H9 (cell line): ENCODE results near the gene HAND1. TPM values are rescaled to one million over a fixed set of nuclear protein-coding genes. Genes with fewer than 3 reads are reported as not detected.

ENCODE experiments used
- DNase-seq: peaks from one replicate; pipeline ENCODE4 v3.0.0-alpha.2; 2017
- H2AFZ ChIP-seq: one replicate; pipeline ENCODE4 v1.6.1; 2013; ENCODE audit warnings: mild to moderate bottlenecking, low read length, control low read depth, moderate library complexity
- H2AK5ac ChIP-seq: 2 replicates; pipeline ENCODE4 v1.6.1; 2013; ENCODE audit warnings: low read length, control low read depth, mixed read lengths; ENCODE audit not compliant: insufficient read length
- H2BK120ac ChIP-seq: one replicate; pipeline ENCODE4 v1.6.1; 2013; ENCODE audit warnings: low read depth, mild to moderate bottlenecking, low read length, control low read depth, inconsistent platforms; ENCODE audit not compliant: poor library complexity, severe bottlenecking
- H2BK12ac ChIP-seq: 2 replicates; pipeline ENCODE4 v1.6.1; 2013; ENCODE audit warnings: low read length, control low read depth, mixed read lengths, low read depth; ENCODE audit not compliant: insufficient read length
- H2BK15ac ChIP-seq: 2 replicates; pipeline ENCODE4 v1.6.1; 2013; ENCODE audit warnings: low read depth, low read length, control low read depth
- H2BK20ac ChIP-seq: one replicate; pipeline ENCODE4 v1.6.1; 2013; ENCODE audit warnings: low read depth, mild to moderate bottlenecking, low read length, control low read depth, inconsistent platforms; ENCODE audit not compliant: poor library complexity, severe bottlenecking
- H2BK5ac ChIP-seq: 2 replicates; pipeline ENCODE4 v1.6.1; 2013; ENCODE audit warnings: low read length, control low read depth, mixed read lengths; ENCODE audit not compliant: insufficient read length
- H3K14ac ChIP-seq: 2 replicates; pipeline ENCODE4 v1.6.1; 2013; ENCODE audit warnings: low read length, control low read depth; ENCODE audit not compliant: insufficient read depth
- H3K18ac ChIP-seq: 2 replicates; pipeline ENCODE4 v1.6.1; 2013; ENCODE audit warnings: low read depth, mild to moderate bottlenecking, mixed read lengths, low read length, control low read depth; ENCODE audit not compliant: insufficient read length
- H3K23ac ChIP-seq: 2 replicates; pipeline ENCODE4 v1.6.1; 2013; ENCODE audit warnings: low read length, control low read depth, mixed read lengths, low read depth; ENCODE audit not compliant: insufficient read length
- H3K23me2 ChIP-seq: 2 replicates; pipeline ENCODE4 v1.6.1; 2013; ENCODE audit warnings: low read depth, mild to moderate bottlenecking, mixed read lengths, low read length, control low read depth; ENCODE audit not compliant: insufficient read length, poor library complexity, severe bottlenecking
- H3K27ac ChIP-seq: 2 replicates; pipeline ENCODE4 v1.5.1; 2013; ENCODE audit warnings: low read length, control low read depth, mixed read lengths, low read depth; ENCODE audit not compliant: insufficient read length
- H3K27me3 ChIP-seq: 2 replicates; pipeline ENCODE4 v1.6.1; 2013; ENCODE audit warnings: low read length, control low read depth, inconsistent platforms; ENCODE audit not compliant: insufficient read depth
- H3K4ac ChIP-seq: 2 replicates; pipeline ENCODE4 v1.6.1; 2013; ENCODE audit warnings: low read depth, mild to moderate bottlenecking, control low read depth, inconsistent platforms, low read length, moderate library complexity
- H3K4me1 ChIP-seq: 2 replicates; pipeline ENCODE4 v1.6.1; 2013; ENCODE audit warnings: low read length, control low read depth, inconsistent platforms; ENCODE audit not compliant: insufficient read depth
- H3K4me2 ChIP-seq: 2 replicates; pipeline ENCODE4 v1.6.1; 2013; ENCODE audit warnings: low read length, control low read depth, mixed read lengths; ENCODE audit not compliant: insufficient read length, insufficient read depth
- H3K56ac ChIP-seq: 2 replicates; pipeline ENCODE4 v1.6.1; 2013; ENCODE audit warnings: low read depth, mild to moderate bottlenecking, mixed read lengths, low read length, control low read depth; ENCODE audit not compliant: insufficient read length
- H3K79me1 ChIP-seq: 2 replicates; pipeline ENCODE4 v1.6.1; 2013; ENCODE audit warnings: low read depth, mild to moderate bottlenecking, moderate library complexity, low read length, control low read depth, inconsistent platforms; ENCODE audit not compliant: insufficient read depth, poor library complexity, severe bottlenecking
- H3K79me2 ChIP-seq: 2 replicates; pipeline ENCODE4 v1.6.1; 2013; ENCODE audit warnings: low read length, control low read depth, inconsistent platforms; ENCODE audit not compliant: insufficient read depth
- H3K9ac ChIP-seq: 2 replicates; pipeline ENCODE4 v1.6.1; 2013; ENCODE audit warnings: low read length, control low read depth, mixed read lengths; ENCODE audit not compliant: insufficient read length; ENCODE audit errors: extremely low read depth
- H3K9me3 ChIP-seq: one replicate; pipeline ENCODE4 v1.6.1; 2013; ENCODE audit warnings: low read depth, low read length, inconsistent platforms; ENCODE audit not compliant: control insufficient read depth
- H3T11ph ChIP-seq: one replicate; pipeline ENCODE4 v1.6.1; 2013; ENCODE audit warnings: mild to moderate bottlenecking, low read length, control low read depth, inconsistent platforms
- H4K20me1 ChIP-seq: one replicate; pipeline ENCODE4 v1.6.1; 2013; ENCODE audit not compliant: control insufficient read depth, insufficient read length, insufficient read depth
- H4K5ac ChIP-seq: 2 replicates; pipeline ENCODE4 v1.6.1; 2013; ENCODE audit warnings: low read depth, mild to moderate bottlenecking, mixed read lengths, low read length, control low read depth; ENCODE audit not compliant: insufficient read length
- H4K8ac ChIP-seq: replicated peaks from 2 replicates; pipeline ENCODE4 v1.6.1; 2013; ENCODE audit warnings: low read length, control low read depth, mixed read lengths, low read depth; ENCODE audit not compliant: insufficient read length
- H4K91ac ChIP-seq: 2 replicates; pipeline ENCODE4 v1.6.1; 2013; ENCODE audit warnings: low read depth, mild to moderate bottlenecking, moderate library complexity, mixed read lengths, low read length, control low read depth; ENCODE audit not compliant: insufficient read length
- H3K27ac Mint-ChIP-seq, 3 experiments: 2 replicates in 2 of 3; 3 replicates in 1 of 3; pipeline ENCODE4 v1.8.0; 2020 to 2021; ENCODE audit warnings: mixed read lengths in 3 of 3, mild to moderate bottlenecking in 1 of 3, moderate library complexity in 1 of 3
- H3K27me3 Mint-ChIP-seq: 2 replicates; pipeline ENCODE4 v1.8.0; 2021; ENCODE audit warnings: low read depth, mild to moderate bottlenecking, moderate library complexity, mixed read lengths
- H3K36me3 Mint-ChIP-seq, 3 experiments: 2 replicates in 2 of 3; 3 replicates in 1 of 3; pipeline ENCODE4 v1.8.0; 2020 to 2021; ENCODE audit warnings: low read depth in 3 of 3, mixed read lengths in 3 of 3; ENCODE audit not compliant: insufficient read depth in 1 of 3
- H3K4me1 Mint-ChIP-seq, 2 experiments: 2 replicates each; pipeline ENCODE4 v1.8.0; 2020; ENCODE audit warnings: mixed read lengths in 2 of 2
- H3K4me3 Mint-ChIP-seq, 2 experiments: 2 replicates in 1 of 2; 3 replicates in 1 of 2; pipeline ENCODE4 v1.8.0; 2020 to 2021; ENCODE audit warnings: mild to moderate bottlenecking in 2 of 2, mixed read lengths in 2 of 2, moderate library complexity in 1 of 2
- H3K9me3 Mint-ChIP-seq, 2 experiments: 2 replicates in 1 of 2; 3 replicates in 1 of 2; pipeline ENCODE4 v1.8.0; 2020; ENCODE audit warnings: mild to moderate bottlenecking in 2 of 2, mixed read lengths in 2 of 2, moderate library complexity in 1 of 2
- WGBS: extraction: QIAGEN DNeasy Blood & Tissue Kit; methylation state at CpG from one replicate; pipeline ENCODE4 v1.1.7; 2013; ENCODE audit warnings: missing lambda C conversion rate, low lambda C conversion rate, mixed read lengths; ENCODE audit not compliant: insufficient read length; ENCODE audit errors: extremely low coverage; 5-methylcytosine and 5-hydroxymethylcytosine counted together
- total RNA-seq: library from RNA; stranded (reverse); gene quantifications from 2 replicates; pipeline ENCODE4 v1.2.1, GENCODE V29; 2021
- TF ChIP-seq, protein P1 (sequence below): fragments of 200-600 bp; sonication (generic); conservative IDR thresholded peaks from 3 replicates; pipeline ENCODE4 v1.8.0; 2021; ENCODE audit warnings: antibody characterized with exemption, mild to moderate bottlenecking

The HAND1 gene
- total RNA-seq, 1 experiment from 2014 or later, result not detected

DNA sequence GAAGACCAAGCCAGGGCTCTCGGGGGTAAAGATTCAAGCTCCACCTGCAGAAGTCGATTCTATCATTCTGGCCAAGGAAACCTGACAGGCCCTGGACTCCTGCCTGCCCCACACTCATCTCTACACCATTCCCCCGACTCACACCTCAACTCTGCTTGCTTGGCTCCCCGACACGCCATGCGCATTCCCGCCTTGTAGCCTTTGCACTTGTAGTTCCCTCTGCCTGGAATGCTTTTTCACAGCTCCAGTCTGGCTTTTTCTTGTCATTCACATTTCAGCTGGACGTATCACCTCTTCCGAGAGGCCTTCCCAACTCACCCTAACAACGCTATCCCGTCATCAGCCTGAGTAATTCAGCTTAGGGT lies 28.7 kb upstream of the HAND1 start:
- TF ChIP-seq, protein P1, sequence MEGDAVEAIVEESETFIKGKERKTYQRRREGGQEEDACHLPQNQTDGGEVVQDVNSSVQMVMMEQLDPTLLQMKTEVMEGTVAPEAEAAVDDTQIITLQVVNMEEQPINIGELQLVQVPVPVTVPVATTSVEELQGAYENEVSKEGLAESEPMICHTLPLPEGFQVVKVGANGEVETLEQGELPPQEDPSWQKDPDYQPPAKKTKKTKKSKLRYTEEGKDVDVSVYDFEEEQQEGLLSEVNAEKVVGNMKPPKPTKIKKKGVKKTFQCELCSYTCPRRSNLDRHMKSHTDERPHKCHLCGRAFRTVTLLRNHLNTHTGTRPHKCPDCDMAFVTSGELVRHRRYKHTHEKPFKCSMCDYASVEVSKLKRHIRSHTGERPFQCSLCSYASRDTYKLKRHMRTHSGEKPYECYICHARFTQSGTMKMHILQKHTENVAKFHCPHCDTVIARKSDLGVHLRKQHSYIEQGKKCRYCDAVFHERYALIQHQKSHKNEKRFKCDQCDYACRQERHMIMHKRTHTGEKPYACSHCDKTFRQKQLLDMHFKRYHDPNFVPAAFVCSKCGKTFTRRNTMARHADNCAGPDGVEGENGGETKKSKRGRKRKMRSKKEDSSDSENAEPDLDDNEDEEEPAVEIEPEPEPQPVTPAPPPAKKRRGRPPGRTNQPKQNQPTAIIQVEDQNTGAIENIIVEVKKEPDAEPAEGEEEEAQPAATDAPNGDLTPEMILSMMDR, result no peak

More for the DNA sequence above, 28.7 kb upstream of the HAND1 start:
- no peak overlapping the region for H3K27ac ChIP-seq
- H3K79me1 ChIP-seq, result no peaks in the 10 kb centered on the region
- no peak overlapping the region for H2AK5ac ChIP-seq
- Mint-ChIP-seq H3K36me3 (no peaks in the 10 kb centered on the region), H3K27me3 (peaks cover 18% of the 10 kb centered on the region), H3K27ac (no peak overlapping the region), H3K9me3 (no peaks in the 10 kb centered on the region), H3K4me3 (no peak overlapping the region), H3K4me1 (peaks cover 13 to 17% of the 10 kb centered on the region in 2 experiments)
- no peak overlapping the region for H2BK5ac ChIP-seq
- H4K5ac ChIP-seq, result no peak overlapping the region
- no peaks in the 10 kb centered on the region for H3K9me3 ChIP-seq
- no peaks in the 10 kb centered on the region for H3K23me2 ChIP-seq
- H2BK12ac ChIP-seq, result no peak overlapping the region
- no CpG with 5 or more reads among the region's 11 CpGs for WGBS
- no peak overlapping the region for H3K56ac ChIP-seq
- H3T11ph ChIP-seq, result no peak overlapping the region
- no peak overlapping the region for H4K8ac ChIP-seq
- H3K27me3 ChIP-seq, result no peaks in the 10 kb centered on the region
- H3K23ac ChIP-seq, result no peak overlapping the region
- no peak overlapping the region for H2BK15ac ChIP-seq
- no peak overlapping the region for H2BK120ac ChIP-seq
- no peak overlapping the region for H3K9ac ChIP-seq
- no peak overlapping the region for H3K18ac ChIP-seq
- H3K14ac ChIP-seq, result no peak overlapping the region
- no peak overlapping the region for H2AFZ ChIP-seq
- no peak overlapping the region for H2BK20ac ChIP-seq
- no peak overlapping the region for H4K91ac ChIP-seq
- no peak for DNase-seq
- H3K4me2 ChIP-seq, result no peak overlapping the region
- H3K4me1 ChIP-seq, result peaks cover 2% of the 10 kb centered on the region; the same call in 1 of the 2 replicates
- H3K4ac ChIP-seq, result no peak overlapping the region
- H3K79me2 ChIP-seq, result no peaks in the 10 kb centered on the region
- H4K20me1 ChIP-seq, result no peaks in the 10 kb centered on the region
